Activated naive CD4-positive, alpha-beta T cell treated with anti-CD3 and anti-CD28 coated beads, Interleukin-2, amount 50 U/mL, for 24 hours (primary cell): ENCODE results near the gene RAP1GAP.

Experiments
- H3K27ac Mint-ChIP-seq: one replicate; pipeline ENCODE4 v1.8.0; 2021; ENCODE audit warnings: mild to moderate bottlenecking, mixed read lengths
- H3K27me3 Mint-ChIP-seq: one replicate; pipeline ENCODE4 v1.8.0; 2021; ENCODE audit warnings: mixed read lengths
- H3K36me3 Mint-ChIP-seq: one replicate; pipeline ENCODE4 v1.8.0; 2021; ENCODE audit warnings: mixed read lengths
- H3K4me1 Mint-ChIP-seq: one replicate; pipeline ENCODE4 v1.8.0; 2021; ENCODE audit warnings: mixed read lengths
- H3K4me3 Mint-ChIP-seq: one replicate; pipeline ENCODE4 v1.8.0; 2021; ENCODE audit warnings: mild to moderate bottlenecking, mixed read lengths
- H3K9me3 Mint-ChIP-seq: one replicate; pipeline ENCODE4 v1.8.0; 2021; ENCODE audit warnings: mixed read lengths

RAP1GAP gene

GRCh38 chr1:21562896-21563295 lies 106.3 kb downstream of the RAP1GAP start:
- Mint-ChIP-seq H3K27ac (no peak overlapping the region), H3K36me3 (no peaks in the 10 kb centered on the region), H3K27me3 (peaks cover 2% of the 10 kb centered on the region), H3K4me3 (no peak overlapping the region), H3K4me1 (no peaks in the 10 kb centered on the region), H3K9me3 (no peaks in the 10 kb centered on the region)

DNA sequence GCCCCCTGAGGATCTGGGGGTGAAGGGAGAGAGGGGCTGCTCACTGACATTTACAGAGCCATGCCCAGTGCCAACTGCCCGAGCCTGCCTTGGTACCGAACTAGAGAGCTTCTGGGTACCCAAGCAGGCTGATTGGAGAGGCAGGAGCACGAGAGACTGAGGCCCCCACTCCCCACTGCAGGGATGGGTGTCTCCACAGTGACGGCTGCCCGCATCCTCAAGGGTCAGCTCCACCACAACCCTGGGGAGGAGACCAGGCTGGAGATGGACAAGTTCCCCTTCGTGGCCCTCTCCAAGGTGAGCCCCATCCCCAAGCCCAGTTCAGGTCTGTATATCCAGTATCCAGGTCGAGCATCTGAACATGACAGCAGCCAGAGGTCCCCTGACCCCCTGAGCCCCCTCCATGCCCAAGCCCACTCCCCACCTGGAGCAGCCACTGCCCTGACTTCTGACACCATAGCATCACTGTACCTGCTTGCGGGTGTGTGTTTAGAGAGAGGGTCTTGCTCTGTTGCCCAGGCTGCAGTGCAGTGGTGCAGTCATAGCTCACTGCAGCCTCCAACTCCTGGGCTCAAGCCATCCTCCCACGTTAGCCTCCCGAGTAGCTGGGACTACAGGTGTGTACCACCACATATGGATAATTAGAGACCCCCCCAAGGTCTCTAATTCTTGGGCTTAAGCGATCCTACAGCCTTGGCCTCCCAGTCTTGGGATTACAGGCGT lies 108.1 kb downstream of the RAP1GAP start:
- Mint-ChIP-seq H3K36me3 (no peaks in the 10 kb centered on the region), H3K4me1 (no peaks in the 10 kb centered on the region), H3K27ac (no peak overlapping the region), H3K27me3 (peaks cover 8% of the 10 kb centered on the region), H3K4me3 (no peak overlapping the region), H3K9me3 (no peaks in the 10 kb centered on the region)

DNA sequence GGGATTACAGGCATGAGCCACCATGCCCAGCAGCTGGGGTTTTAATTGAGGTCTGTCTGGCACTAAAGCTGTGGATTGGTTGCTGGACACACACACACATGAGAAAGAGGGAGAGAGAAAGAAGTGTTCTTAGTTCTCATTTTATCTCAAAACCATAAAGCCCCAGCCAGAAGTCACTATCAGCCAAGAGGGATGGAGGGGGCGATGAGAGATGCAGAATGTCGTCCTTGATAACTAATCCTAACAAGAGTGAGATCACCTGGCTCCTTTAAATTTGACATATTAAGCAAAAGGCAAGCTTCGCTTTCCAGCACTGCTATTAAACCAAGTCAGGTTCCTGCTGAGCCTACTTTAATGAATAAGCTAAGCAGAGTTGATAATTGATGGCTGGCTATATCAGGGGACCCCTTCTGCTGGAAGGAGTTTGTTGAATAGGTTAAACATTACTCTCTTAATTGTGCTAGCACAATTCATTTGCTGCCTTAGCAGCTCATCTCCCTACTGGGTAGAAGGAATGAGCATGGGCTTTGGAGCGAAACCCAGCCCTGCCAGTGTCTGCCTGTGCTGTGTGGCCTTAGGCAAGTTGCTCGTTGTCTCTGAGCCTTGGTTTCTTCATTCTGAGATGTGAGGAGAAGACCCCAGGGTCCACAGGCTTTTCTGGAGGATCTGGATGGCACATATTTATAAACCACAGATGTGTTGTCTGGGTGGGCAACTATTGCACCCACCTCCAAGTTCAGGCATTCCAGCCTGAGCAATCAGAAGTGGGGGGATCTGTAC lies 109.2 kb downstream of the RAP1GAP start:
- H3K27me3 Mint-ChIP-seq, result peaks cover 10% of the 10 kb centered on the region
- no peak overlapping the region for H3K4me3 Mint-ChIP-seq
- no peaks in the 10 kb centered on the region for H3K36me3 Mint-ChIP-seq
- no peak overlapping the region for H3K27ac Mint-ChIP-seq
- H3K9me3 Mint-ChIP-seq, result no peaks in the 10 kb centered on the region
- H3K4me1 Mint-ChIP-seq, result no peaks in the 10 kb centered on the region

- Mint-ChIP-seq H3K27ac (no peak overlapping the region), H3K36me3 (no peaks in the 10 kb centered on the region), H3K27me3 (peaks cover 16% of the 10 kb centered on the region), H3K9me3 (no peaks in the 10 kb centered on the region), H3K4me3 (no peak overlapping the region), H3K4me1 (no peaks in the 10 kb centered on the region)
Measured at GRCh38 chr1:21553116-21553926, 115.8 kb downstream of the RAP1GAP start.

DNA sequence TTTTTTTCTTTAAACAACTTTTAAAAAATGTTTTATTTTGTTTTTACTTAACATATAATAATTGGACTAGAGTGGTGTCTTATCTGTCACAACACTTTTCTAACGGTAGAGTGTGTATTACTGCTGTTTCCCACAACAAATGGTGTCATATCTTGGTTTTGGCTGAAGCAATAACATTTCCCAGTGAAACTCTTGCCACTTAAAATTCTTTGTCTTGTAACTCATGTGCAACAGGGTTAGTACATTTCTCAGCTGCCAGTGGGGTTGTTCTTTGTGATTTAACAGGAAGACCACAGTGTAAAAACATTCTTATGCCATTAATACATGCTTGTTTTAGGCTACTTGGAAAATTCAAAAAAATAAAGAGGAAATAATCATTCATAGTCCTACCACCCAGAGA lies 116.4 kb downstream of the RAP1GAP start:
- Mint-ChIP-seq H3K4me1 (no peaks in the 10 kb centered on the region), H3K9me3 (no peaks in the 10 kb centered on the region), H3K4me3 (no peak overlapping the region), H3K27ac (no peak overlapping the region), H3K27me3 (peaks cover 16% of the 10 kb centered on the region), H3K36me3 (no peaks in the 10 kb centered on the region)

- Mint-ChIP-seq H3K36me3 (no peaks in the 10 kb centered on the region), H3K27me3 (peaks cover 9% of the 10 kb centered on the region)
Measured at GRCh38 chr1:21550866-21551475, 118.2 kb downstream of the RAP1GAP start.

DNA sequence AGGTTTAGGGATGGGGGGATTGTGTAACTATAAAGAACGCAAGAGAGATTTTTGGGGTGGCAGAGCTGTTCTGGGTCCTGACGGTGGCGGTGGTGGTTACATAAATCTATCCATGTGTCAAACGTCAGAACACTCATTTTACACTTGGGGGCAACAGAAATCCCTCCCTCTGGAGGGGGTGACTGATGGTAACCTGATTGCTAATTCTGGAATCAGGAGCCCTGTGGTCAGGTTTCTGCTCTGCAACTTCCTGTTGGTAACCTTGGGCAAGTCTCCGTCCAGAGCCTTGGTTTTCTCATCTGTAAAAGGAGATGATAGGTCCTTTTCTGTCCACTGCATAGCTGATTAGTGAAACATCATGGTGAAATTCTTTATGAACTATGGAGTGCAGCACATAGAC lies 119.1 kb downstream of the RAP1GAP start:
- H3K27me3 Mint-ChIP-seq, result peaks cover 9% of the 10 kb centered on the region
- H3K9me3 Mint-ChIP-seq, result no peaks in the 10 kb centered on the region
- no peaks in the 10 kb centered on the region for H3K36me3 Mint-ChIP-seq
- H3K27ac Mint-ChIP-seq, result no peak overlapping the region
- H3K4me1 Mint-ChIP-seq, result no peaks in the 10 kb centered on the region
- no peak overlapping the region for H3K4me3 Mint-ChIP-seq

More at GRCh38 chr1:21550866-21551475, 118.2 kb downstream of the RAP1GAP start:
- Mint-ChIP-seq H3K4me3 (no peak overlapping the region), H3K9me3 (no peaks in the 10 kb centered on the region), H3K27ac (no peak overlapping the region), H3K4me1 (no peaks in the 10 kb centered on the region)

- H3K9me3 Mint-ChIP-seq, result no peaks in the 10 kb centered on the region
- H3K27ac Mint-ChIP-seq, result no peak overlapping the region
- H3K27me3 Mint-ChIP-seq, result peaks cover 4% of the 10 kb centered on the region
- no peaks in the 10 kb centered on the region for H3K36me3 Mint-ChIP-seq
- H3K4me1 Mint-ChIP-seq, result no peaks in the 10 kb centered on the region
- no peak overlapping the region for H3K4me3 Mint-ChIP-seq
Measured at GRCh38 chr1:21547876-21548275, 121.3 kb downstream of the RAP1GAP start.
